Transverse colon (tissue), 3 donors: ENCODE results near the gene PRDM11.

Experiments used
- POLR2A ChIP-seq: fragments of 450-650 bp; IDR thresholded peaks from one replicate; pipeline ENCODE4 v1.6.1; 2016; ENCODE audit warnings: antibody characterized with exemption, mild to moderate bottlenecking, moderate library complexity
- TF ChIP-seq, protein P1 (sequence below), 5 experiments: fragments of 200-600 bp in 3 of 5; fragments of 450-650 bp in 2 of 5; sonication (generic) in 3 of 5; IDR thresholded peaks; 1 replicate in 2 of 5; 2 replicates in 3 of 5; pipeline ENCODE4 v1.5.1; 2016 to 2017; ENCODE audit warnings: antibody characterized with exemption in 5 of 5, inconsistent platforms in 3 of 5, mild to moderate bottlenecking in 2 of 5, moderate library complexity in 1 of 5

GRCh38 chr11:45204761-45205160 lies 58.3 kb downstream of the PRDM11 start:
- TF ChIP-seq, protein P1, sequence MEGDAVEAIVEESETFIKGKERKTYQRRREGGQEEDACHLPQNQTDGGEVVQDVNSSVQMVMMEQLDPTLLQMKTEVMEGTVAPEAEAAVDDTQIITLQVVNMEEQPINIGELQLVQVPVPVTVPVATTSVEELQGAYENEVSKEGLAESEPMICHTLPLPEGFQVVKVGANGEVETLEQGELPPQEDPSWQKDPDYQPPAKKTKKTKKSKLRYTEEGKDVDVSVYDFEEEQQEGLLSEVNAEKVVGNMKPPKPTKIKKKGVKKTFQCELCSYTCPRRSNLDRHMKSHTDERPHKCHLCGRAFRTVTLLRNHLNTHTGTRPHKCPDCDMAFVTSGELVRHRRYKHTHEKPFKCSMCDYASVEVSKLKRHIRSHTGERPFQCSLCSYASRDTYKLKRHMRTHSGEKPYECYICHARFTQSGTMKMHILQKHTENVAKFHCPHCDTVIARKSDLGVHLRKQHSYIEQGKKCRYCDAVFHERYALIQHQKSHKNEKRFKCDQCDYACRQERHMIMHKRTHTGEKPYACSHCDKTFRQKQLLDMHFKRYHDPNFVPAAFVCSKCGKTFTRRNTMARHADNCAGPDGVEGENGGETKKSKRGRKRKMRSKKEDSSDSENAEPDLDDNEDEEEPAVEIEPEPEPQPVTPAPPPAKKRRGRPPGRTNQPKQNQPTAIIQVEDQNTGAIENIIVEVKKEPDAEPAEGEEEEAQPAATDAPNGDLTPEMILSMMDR (IDR thresholded peaks at IDR 0.05): no peak
- TF ChIP-seq POLR2A: no peak
